Muscle of back (tissue), 11 donors: ENCODE measurements around the gene KLC1. TPM values are rescaled to one million over a fixed set of nuclear protein-coding genes. Genes with fewer than 3 reads are reported as not detected.

Experiments
- DNase-seq, 3 donors: peaks; one replicate each; pipeline versions ENCODE4 v3.0.0 to v3.0.0-alpha.2; 2013
- polyA plus RNA-seq, 10 donors: library from polyadenylated mRNA; unstranded; fragments of 120-200 nt; gene quantifications; one replicate each; pipeline ENCODE4 v1.2.1, GENCODE V29; 2013; ENCODE audit not compliant: insufficient read length in 10 of 10

KLC1 gene
- polyA plus RNA-seq, 10 donors, result 74.7 to 131 (median 91.9) TPM

DNA sequence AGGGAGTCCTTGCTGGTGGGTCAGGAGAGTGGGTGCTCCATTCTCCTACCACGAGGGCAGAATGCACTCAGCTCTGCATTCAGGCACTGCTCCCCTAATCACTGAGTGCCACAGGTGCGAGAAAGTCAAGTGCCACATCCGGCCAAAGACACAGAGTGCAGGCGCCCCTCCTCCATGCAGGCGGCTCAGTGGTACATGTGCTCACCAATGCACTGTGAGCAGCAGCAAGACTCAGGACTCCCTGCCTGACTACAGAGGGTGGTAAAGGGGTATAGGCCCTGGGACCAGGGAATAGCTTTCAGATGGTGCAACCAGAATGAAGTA, 119.5 kb downstream of the KLC1 start:
- DNase-seq, result no peak

DNA sequence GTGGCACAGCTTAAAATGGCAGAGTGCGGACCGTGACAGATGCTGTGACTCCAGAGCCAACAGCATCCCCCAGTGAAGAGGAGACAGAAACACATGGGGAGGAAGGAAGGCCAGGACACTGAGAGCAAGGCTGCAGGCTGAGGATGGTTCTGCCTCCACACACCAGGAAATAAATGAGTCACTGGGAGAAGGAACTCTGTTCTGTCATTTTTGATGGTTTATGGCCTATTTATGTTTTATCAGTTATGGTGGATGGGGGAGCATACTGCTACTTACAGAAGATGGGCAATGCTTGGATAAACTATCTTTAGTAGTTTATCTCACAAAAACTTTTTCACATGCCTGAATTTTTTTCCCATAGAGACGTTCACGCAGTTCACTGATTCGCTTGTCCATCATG, 120.4 kb downstream of the KLC1 start:
- DNase-seq, result no peak

- no peak for DNase-seq
These were observed 120.8 kb downstream of the KLC1 start for GRCh38 chr14:103749860-103750259.

Other genes with a start within 250 kb of the KLC1 start
- 10 to 100 TPM; 49.1 to 79.0 (median 60.6) TPM for gene MARK3, start 243.8 kb upstream of the KLC1 start, polyA plus RNA-seq
- gene CKB, start 106.4 kb upstream of the KLC1 start, polyA plus RNA-seq, result 100 to 1,000 TPM; 130 to 286 (median 210) TPM
- 1 to 10 TPM; 5.4 to 7.9 (median 6.8) TPM for gene TRMT61A, start 100.0 kb upstream of the KLC1 start, polyA plus RNA-seq
- gene BAG5, start 66.6 kb upstream of the KLC1 start, polyA plus RNA-seq, result 10 to 100 TPM; 18.2 to 25.6 (median 21.8) TPM
- gene COA8, start 66.3 kb upstream of the KLC1 start, polyA plus RNA-seq, result 10 to 100 TPM; 34.2 to 56.2 (median 51.8) TPM
- gene XRCC3, start 86.2 kb downstream of the KLC1 start, polyA plus RNA-seq, result 10 to 100 TPM in 2 of 10 donors, 1 to 10 TPM in 8; 6.2 to 15.2 (median 8.4) TPM
- 10 to 100 TPM; 33.1 to 45.5 (median 40.5) TPM for gene ZFYVE21, start 86.6 kb downstream of the KLC1 start, polyA plus RNA-seq
- 10 to 100 TPM in 7 of 10 donors, 1 to 10 TPM in 3; 6.1 to 13.7 (median 11.4) TPM for gene PPP1R13B, start 218.4 kb downstream of the KLC1 start, polyA plus RNA-seq